IPS DF 6.9 (cell line): ENCODE results near the gene FILIP1.

Experiments used
- DNase-seq: peaks from one replicate; pipeline ENCODE4 v3.0.0-alpha.2; 2013; ENCODE audit warnings: low read depth, low spot score
- H3K27ac ChIP-seq: one replicate; pipeline ENCODE4 v1.5.1; 2013; ENCODE audit warnings: low read length, control low read depth
- H3K27me3 ChIP-seq: 2 replicates; pipeline ENCODE4 v1.6.1; 2013; ENCODE audit warnings: mild to moderate bottlenecking, low read length; ENCODE audit not compliant: control insufficient read depth, insufficient read depth
- H3K36me3 ChIP-seq: 2 replicates; pipeline ENCODE4 v1.6.1; 2013; ENCODE audit warnings: low read length; ENCODE audit not compliant: control insufficient read depth, insufficient read depth
- H3K4me1 ChIP-seq: 2 replicates; pipeline ENCODE4 v1.6.1; 2013; ENCODE audit warnings: low read length; ENCODE audit not compliant: control insufficient read depth, insufficient read depth
- H3K4me3 ChIP-seq: 2 replicates; pipeline ENCODE4 v1.5.1; 2013; ENCODE audit warnings: mild to moderate bottlenecking, low read length
- H3K9me3 ChIP-seq: 2 replicates; pipeline ENCODE4 v1.6.1; 2013; ENCODE audit warnings: low read length, inconsistent platforms; ENCODE audit not compliant: control insufficient read depth, insufficient read depth
- WGBS: extraction: QIAGEN DNeasy Blood & Tissue Kit; methylation state at CpG from one replicate; pipeline ENCODE4 v1.1.7; 2013; ENCODE audit warnings: mixed read lengths, missing lambda C conversion rate; ENCODE audit not compliant: insufficient read length, insufficient coverage; 5-methylcytosine and 5-hydroxymethylcytosine counted together

FILIP1 gene

DNA sequence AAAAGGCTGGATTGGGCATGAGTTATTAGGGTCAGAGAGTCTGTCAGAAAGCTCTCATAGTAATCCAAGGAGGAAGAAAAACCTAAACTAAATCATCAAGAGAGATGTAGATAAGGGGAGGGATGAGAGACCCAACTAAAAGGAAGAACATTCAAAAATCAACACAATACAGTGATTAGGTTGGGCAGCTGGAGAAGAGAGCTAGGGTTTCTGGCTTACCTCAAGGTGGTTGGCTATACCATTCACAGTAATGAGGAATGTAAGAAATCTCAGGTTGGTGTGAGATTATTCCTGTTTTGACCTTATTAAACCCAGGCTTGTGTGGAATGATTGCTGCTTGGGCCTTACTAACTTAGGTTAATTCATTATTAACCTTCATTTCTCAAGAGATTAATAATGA, 243.8 kb downstream of the FILIP1 start:
- Histone ChIP-seq H3K9me3 (no peaks in the 10 kb centered on the region), H3K4me1 (0 out of 2 replicates have a peak, but pooled peaks cover 2% of the 10 kb centered on the region), H3K4me3 (no peak overlapping the region), H3K27ac (no peak overlapping the region), H3K36me3 (no peaks in the 10 kb centered on the region), H3K27me3 (no peaks in the 10 kb centered on the region)
- DNase-seq = no peak

DNA sequence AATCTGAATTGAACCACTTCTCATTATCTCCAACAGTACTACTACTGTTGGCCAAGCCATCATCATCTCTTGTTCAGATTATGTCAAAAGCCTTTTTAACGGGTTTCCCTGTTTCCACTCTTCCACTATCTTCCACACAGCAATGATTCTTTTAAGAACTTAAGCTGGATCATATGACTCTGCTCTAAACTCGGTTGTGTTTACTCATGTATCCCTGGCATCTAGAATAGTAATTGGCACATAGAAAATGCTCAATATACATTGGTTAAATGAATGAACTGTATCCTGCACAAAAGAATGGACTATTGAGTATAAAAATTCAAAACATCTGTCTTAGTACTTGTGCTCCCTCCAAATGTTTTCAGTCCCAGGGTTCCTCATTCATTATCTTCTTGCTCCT, 247.2 kb downstream of the FILIP1 start:
- DNase-seq = no peak
- no peaks in the 10 kb centered on the region for H3K4me1 ChIP-seq
- no peaks in the 10 kb centered on the region for H3K9me3 ChIP-seq
- H3K27me3 ChIP-seq = no peaks in the 10 kb centered on the region
- no CpG with 5 or more reads among the region's 2 CpGs for WGBS
- H3K4me3 ChIP-seq = no peak overlapping the region
- no peak overlapping the region for H3K27ac ChIP-seq
- H3K36me3 ChIP-seq = no peaks in the 10 kb centered on the region

DNA sequence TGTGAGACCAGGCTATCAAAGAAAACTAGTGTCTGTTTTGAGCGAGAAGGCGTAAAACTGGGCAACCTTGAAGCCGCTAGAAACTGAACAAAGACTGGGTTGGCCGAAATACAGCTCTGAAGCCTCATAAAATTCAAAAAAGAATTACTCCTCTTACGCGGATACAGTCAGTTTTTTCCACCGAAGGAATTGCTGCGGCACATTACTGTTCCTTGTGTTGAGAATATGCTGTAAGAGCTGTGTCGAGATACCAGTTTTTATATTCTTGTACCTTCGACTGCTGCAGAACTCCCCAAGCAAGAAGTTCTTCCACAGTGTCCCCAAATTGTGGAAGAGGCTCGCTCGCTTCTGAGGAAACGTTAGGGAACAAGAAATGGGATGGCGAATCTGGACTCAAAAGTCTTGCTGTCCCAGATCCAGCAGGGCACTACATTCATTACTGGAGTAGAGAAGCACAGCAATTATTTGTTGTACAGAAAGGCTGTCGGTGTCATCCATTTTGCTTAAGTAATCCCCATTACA, 249.5 kb downstream of the FILIP1 start:
- H3K9me3 ChIP-seq = no peaks in the 10 kb centered on the region
- DNase-seq = no peak
- WGBS = no CpG with 5 or more reads among the region's 15 CpGs
- no peaks in the 10 kb centered on the region for H3K27me3 ChIP-seq
- H3K4me1 ChIP-seq = no peaks in the 10 kb centered on the region
- peak overlapping the region; percentile 54; the same call in 1 of the 2 replicates for H3K4me3 ChIP-seq
- H3K36me3 ChIP-seq = peaks cover 1% of the 10 kb centered on the region; the same call in 1 of the 2 replicates
- no peak overlapping the region for H3K27ac ChIP-seq

DNA sequence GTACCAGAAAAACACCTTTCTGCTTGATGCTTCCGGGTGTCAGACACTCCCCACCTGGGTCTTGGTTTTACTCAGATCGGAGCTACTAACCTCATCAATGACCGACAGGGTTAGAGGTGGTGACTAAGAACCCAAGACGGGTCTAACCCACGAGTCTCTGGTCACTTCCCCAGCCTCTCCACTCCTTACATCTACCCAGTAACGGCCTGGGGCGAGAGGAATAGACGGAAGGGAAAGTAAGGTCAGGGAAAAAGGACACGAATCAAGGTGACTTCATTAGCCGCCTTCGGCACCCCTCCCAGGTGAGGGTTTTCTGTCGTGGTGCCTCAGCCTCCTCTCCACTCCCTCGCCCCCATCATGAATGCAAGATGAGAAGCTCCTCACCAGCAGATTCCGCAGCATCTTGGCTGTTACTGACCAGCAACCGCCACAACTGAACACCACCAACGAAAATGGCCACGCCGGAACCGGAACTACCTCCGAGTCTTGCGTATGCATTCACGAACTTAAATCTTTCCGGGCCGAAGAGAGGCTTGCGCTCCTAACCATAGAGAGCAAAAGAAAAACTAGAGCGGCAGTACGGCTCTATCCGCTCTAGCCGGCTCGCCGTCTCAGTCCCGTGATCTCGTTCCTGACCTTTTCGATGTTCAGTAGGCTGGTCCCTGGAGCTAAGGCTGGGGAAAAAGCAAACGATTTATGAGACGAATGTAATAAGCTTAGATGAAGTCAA, 250.1 kb downstream of the FILIP1 start, which contains the start of gene COX7A2:
COX7A2 (minus strand) TSS at position 469 of the 730 bp plus-strand sequence; CDS start at position 402, 67 bp downstream.
- no peaks in the 10 kb centered on the region for H3K27me3 ChIP-seq
- DNase-seq = peak; percentile 92
- H3K9me3 ChIP-seq = no peaks in the 10 kb centered on the region
- no CpG with 5 or more reads among the region's 36 CpGs for WGBS
- H3K27ac ChIP-seq = no peak within 1 kb of the TSS
- peak within 1 kb of the TSS; percentile 54 for H3K4me3 ChIP-seq
- H3K36me3 ChIP-seq = peaks cover 6% of the 10 kb centered on the region; the same call in 1 of the 2 replicates
- H3K4me1 ChIP-seq = no peaks in the 10 kb centered on the region
